Fibroblast of skin of left quadriceps (primary cell): ENCODE measurements around the gene ELAC2.
A peak's percentile ranks its signal among the peaks of the same experiment; 100 is the strongest.

Experiments used
- DNase-seq, 2 experiments: peaks; one replicate each; pipeline ENCODE4 v3.0.0-alpha.2; 2013; ENCODE audit warnings: low read depth in 2 of 2

The ELAC2 gene

DNA sequence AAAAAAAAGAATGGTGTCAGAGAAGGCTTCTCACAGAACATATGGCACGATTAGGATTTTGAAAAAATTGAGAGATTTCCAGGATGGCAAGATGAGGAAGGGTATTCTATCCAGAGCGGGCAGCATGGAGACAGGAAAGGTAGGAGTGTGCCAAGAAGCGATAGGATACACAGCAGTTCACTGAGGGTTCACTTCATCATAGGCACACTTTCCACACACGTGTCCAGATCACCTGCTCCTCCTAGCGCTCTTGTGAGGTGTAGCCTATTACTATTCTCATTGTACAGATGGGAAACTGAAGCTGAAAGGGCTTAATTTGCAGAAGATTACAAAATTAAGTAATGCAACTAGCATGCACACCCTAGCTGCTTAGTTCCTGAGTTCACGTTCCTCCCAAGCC is 6.2 kb upstream of the ELAC2 start:
- no peak for DNase-seq

DNA sequence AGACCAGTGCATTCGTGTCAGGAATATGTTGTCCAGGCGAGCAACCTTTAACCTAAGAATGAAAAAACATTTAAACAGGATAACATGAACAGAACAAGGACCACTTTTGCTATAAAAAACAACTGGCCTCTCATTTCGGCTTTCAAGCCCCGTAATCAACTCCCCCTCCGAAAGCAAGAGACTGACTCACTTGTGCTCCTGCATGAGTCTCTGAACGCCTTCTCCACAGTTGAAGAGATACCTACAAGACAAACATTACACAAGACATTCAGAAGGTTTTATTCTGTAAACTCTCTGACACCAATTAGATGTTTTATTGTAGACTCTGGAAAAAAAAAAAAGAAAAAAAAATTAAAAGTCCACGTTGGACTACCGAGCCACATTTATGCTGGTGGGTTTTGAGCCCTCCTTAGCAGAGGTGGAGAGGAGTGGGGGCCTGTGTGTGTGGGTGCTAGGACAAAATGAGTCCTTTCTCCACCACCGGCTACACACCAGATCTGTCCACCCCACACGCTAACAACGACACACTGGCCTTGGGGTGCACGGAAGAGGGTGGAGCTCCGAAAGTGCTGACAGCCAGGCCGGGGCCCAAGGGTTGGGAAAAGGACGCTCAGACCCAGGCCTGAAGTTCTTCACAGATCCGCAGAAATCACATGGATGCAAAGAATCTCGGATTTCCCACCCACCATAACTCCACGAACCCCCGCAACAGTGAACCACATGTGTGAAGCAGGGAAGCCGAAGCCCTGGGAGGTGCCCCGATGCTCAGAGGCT is 759 bp downstream of the ELAC2 start:
- DNase-seq: no peak

DNA sequence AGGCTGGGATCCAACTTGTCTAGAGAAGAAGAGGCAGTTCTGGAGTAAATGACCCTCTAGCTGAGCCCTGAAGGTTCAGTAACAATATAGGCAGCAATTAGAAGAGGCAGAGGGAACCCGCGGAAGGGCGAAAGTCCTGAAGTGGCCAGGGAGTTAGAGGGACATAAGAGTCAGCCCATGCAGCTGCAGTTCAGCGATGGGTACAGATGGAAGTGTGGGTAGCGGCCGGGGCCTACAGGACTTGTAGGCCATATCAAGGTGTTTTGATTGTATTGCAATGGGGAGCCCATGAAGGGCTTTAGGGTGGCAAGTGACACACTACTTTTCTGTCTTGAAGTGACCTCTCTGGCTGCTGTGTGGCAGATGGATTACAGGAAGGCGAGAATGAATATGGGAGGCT is 3.0 kb downstream of the ELAC2 start:
- DNase-seq: no peak

DNA sequence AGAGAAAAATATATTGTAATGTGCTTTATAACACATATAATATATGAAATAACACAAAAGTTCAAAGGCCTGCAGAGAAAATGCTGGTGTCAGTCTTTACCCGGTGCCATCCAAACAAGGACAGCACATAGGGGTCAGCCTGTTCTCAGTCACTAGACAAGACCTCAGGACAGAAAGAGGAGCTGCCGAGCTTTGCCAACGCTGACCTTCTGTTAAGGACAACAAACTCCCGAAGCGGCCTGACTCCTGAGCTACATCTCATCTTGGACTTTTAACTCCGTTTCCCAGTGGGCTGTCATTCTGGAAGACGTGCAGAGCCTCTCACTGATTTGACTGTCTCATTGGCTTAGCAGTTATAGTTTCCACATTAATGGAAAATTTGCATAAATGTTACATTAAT is 6.9 kb downstream of the ELAC2 start:
- no peak for DNase-seq

DNA sequence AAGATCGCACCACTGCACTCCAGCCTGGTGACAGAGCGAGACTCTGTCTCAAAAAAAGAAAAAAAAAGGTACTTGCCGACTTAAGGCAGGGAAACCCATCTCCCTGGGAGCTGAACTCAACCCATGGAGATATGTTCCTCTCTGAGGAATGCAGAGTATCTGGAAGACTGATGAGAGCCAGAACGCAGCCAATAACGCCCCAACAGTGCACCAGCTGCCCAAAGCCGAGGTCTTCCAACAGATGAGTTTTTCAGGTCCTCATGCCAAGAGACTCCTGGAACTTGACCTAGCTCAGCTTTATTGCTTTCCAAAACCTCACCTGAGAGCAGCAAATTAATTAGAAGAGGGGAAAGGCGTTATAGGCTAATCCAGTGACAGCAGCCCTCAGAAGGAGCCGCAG is 9.4 kb downstream of the ELAC2 start:
- DNase-seq: no peak

DNA sequence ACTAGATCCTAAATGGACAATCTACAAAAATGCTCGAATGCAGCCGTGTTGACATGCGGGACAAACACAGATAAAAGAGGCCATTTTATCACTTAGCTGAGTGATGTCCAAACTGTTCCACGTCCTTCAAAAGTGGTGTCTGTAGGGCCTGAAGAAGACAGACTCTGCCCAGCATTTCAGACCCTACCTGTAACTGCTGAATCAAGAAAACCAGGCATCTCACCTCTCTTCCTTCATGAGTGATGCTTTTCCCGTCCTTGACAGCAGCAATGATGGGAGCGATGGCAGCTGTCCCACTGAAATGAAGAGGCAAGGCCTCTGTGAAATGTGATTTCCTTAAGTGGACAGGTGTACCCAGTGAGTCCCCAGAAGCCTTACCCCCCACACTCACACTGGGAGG is 12.3 kb downstream of the ELAC2 start:
- DNase-seq: no peak

DNA sequence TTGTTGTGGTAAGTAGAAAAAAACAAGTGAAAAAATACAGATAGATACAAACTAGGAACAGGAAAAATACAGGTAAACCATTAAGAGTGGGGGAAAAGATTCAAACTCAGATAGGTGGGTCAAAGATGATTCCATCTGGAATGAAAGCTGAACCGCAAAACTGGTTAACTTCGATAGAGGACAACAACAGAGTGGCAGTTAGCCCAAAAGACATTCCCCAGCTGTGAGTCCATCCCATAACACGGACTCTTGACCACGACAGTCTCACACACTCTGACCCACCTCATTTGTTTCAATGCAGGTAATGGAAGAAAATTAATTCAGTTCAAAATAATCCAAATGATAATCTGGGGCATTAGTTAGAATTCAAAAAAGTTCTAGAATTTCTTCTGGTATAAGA is 13.5 kb downstream of the ELAC2 start:
- no peak for DNase-seq

DNA sequence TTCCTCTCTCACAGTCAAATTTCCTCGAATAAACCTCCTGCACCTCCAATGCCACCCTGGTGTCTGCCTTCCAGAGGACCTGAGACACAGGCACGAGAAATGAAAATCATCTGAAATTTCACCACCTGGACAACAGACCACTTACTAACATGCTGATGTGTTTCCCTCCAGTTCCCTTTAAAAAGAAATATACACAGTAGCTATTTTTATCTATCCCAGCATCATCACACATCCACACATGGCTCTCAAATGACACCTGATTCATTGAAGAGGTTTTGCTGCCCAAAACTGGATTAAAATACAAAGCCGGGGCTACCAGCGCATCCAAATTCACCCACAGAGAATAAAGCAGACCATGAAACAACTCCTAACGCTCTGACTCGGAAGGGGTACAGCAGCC is 13.9 kb downstream of the ELAC2 start:
- no peak for DNase-seq

DNA sequence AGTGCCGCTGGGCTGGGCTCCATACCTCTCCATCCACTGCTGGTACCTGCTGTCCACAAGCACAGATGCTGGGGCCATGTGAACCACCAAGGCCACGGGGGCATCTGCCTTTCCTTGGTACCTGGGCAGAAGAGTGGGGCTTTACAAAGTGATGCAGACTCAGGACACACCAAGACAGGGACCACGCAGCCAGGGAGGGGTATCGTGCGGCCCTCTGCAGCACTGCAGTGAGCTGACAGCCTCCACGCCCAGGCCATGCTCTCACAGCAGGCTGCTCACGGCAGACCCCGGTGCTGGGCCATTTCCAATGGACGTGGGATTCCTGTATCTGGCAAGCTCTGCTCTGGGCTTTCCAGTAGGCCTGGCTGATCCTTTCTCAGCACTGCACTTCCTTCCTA is 14.4 kb downstream of the ELAC2 start:
- DNase-seq: no peak

DNA sequence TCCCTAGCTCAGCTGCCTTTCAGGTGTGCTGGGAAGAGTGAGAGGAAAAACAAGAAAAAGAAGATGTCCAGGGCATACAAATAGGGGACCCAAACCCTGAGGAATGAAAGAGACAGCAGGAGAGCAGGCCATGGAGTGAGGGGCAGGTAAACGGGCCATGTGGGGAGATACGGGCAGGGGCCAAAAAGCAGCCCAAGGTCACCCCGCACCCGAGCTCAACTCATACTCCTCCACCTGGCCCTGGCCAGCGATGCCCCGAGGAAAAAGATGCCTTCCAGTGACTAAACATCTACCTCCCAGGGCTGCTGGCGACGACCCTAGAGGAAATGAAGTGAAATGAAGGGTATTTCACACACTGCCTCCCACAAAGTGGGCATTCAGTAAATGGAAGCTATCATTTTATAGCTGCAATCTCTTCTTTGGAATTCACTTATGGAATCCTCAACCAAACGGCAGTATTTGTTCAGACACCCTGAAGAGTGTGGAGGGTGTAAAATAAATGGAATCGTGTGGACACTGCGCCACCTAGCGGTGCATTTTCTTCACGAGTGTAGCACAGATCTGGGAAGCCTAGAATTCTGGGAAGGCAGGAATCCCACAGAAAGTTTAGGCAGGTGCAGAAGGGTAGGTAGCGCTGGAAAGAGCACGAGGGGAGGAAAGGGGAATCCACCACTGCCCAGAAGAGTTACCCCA is 14.9 kb downstream of the ELAC2 start:
- DNase-seq: peak; percentile 48 to 55

DNA sequence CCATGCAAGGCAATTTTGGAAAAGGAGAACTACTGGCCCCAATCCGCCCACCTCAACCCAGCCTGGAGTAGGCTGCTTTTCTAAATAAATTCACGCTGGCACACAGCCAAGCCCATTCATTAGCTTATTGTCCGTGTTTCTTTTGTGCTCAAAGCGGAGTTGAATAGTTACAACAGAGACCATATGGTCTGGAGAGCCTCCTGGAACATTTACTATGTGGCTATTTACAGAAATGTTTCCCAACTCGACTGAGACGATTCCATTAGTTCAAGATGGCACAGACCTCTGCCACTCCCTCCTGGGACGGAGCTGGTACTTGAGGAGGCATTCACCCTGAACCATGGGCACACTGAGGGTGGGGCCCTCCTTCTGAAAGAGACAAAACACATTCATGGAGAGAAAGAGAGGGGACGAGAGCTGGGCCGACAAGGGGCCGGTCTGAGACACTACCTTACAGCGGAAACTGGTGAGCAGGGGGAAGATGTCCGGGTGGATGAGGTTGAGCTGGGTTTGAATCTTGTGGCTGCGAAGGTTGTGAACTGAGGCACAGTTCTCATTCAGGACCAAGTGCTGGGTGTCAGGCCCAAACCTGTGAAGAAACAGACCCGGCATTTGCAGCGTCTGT is 15.7 kb downstream of the ELAC2 start:
- no peak for DNase-seq

DNA sequence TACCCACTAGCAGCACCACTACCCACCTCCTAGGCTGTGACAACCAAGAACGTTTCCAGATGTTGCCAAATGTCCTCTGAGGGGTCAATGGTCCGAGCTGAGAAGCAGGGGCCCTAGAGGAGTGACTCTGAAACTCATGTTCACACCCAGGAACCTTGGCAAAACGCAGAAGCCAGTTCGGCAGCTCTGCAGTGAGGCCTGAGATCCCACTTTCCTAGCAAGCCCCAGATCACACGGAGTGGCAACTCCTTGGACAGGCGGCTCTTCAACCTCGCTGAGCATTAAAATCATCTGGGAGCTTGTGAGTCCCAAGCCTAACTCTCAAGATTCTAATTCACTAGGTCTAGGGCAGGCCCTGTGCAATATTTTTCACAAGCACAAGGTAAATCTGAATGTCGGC is 17.3 kb downstream of the ELAC2 start:
- no peak for DNase-seq

DNA sequence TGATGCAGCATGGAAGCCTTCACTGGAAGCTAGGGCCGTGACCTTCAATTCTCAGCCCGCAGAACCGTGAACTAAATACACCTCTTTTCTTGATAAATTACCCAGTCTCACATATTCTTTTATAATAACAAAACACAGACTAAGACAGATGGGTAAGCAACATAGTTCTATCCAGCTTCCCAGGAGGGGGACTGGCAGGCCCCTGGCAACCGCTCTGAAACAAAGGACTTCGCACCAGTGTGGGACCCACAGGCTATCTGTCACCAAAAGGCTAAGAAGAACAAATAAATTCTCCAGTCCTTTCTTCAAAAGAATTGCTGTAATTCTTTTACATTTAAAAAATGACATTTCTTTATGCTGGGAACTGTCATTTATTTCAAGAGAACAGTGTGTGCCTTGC is 19.0 kb downstream of the ELAC2 start:
- DNase-seq: no peak

DNA sequence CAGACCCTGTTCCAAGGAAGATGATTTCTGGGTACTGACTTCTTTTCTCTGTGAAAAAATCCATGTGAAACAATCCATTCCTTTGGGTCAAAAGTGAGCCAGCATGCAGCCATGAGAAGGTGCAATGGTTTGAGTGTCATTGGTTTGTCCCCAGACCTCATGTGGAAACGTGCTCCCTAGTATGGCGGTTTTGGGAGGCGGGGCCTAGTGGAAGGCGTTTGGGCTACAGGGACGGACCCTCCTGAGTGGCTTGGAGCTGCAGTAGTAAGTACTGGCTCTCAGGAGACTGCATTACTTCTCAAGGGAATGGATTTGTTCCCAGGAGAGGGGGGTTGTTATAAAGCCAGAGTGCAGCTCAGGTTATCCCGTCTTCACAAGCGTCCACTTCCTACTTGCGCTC is 19.4 kb downstream of the ELAC2 start:
- no peak for DNase-seq

DNA sequence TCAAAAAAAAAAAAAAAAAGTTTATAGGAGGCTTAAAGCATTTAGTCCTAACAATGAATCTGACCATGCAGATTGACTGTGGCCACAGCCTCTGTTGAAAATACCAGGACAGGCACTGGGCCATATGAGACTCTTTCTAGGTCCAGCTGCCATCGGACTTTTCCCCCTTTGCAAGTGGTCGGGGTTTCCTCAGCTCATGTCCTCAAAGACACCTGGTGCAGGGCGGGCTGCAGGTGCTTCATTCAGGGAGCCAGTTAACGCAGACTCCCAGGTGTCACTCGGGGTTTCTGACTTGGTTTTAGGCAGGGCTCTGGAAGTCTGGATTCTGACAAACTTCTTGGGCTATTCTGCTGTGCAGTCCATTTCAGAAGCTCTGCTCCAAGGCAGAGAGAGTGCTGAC is 20.9 kb downstream of the ELAC2 start:
- no peak for DNase-seq

DNA sequence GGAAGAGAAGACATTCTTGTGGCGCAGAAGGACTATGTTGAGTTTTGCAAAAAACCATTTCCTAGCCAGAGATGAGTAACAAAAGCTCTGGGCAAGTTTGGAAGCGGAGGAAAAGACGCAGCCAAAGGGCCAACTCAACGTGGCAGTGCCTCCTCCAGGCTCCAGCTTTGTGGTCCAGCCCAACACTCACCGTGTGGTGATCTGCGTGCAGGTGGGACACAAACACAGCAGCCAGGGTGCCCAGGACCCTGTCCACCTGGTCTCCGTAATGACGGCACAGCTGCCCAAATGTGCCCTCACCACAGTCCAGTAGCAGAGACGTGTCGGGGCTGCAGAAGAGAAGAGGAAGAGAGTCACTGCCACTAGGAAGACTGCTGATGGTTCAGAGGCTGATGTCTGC is 21.5 kb downstream of the ELAC2 start:
- DNase-seq: no peak

DNA sequence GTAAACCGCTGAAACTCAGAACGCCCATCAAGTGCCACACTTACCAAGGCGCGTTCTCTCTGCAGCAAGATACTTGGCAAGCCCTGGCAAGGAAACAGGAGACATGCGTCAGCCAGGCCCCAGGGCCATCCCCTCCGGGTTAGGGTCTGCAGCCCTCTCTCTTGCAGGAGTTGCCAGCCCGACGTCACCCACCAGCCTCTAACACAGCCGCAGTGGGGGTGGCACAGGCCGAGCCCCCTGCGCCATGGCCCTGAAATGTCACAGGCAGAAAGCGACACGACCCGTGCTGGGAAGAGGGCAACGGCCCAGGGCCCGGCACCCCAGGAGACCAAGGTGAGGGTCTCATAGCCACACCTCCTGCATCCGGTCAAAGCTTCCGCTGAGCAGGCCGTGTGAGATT is 21.9 kb downstream of the ELAC2 start:
- DNase-seq: no peak

DNA sequence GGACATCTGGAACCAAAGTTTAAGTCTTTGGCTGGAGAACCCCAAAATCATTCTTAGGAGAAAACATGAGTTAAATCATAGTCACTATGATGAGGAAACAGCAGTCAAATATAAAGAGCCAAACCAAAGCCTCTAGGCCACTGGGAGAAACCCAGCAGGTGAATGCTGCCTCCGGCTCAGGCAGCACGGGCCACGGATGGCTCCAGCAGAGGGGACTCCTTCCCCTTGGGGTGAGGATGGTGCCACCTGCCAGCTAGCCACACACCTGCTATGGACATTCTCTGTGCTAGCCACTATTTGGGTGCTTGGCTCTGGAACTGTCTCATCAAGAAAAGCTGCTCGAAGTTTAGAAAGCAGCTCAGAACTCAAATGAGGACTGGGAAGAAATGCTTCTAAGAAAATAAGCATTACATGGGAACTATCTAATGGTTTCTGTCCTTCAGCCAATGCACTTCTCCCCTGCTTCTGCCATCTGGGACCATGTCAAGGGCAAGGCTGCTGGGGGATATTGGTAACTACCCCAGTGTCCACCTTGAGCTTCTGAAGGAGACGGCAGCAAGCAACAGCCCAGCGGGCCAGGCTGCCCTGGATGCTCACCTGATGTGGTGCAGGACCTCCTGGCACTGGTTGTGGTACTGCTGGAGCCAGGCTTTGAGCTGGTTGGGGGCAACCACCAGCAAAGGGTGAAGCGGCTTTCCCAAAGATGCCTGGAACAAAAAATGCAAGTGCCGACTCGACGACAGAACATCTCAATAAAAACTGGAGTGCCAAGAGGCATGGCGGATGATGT is 22.5 kb downstream of the ELAC2 start:
- DNase-seq: no peak

DNA sequence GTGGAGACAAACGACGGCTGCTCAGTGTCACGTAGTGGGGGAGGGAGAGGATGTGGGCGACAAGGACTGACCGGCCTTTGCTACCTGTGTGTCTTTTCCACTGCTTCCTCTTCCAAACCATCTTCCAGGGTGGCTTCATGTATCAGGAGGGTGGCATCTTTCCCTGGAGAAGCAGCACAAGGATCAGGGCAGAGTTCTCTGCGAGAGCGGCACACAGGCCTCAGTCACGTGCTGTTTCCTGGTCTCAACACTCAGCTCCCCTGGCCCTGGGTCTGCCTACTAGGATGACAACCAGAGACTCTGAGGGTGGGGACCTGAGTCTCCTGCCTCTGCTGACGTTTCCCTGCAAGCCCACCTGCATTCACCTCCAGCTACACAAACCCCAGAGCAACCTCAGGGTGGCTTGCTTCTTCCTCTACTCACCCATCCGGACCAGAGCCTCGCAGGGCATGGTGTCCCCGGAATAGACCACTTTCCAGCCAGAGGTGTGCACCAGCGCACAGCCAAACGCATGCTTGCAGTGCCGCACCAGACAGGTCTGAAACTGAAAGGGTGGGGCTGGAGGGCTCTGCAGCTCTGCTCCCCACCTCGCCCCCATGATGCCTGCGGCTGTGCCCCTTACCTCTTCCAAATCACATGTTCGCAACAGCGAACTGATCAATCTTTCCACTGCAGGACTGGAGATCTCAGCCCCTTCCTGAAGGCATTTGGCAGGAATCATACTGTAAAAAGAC is 23.3 kb downstream of the ELAC2 start:
- DNase-seq: no peak

DNA sequence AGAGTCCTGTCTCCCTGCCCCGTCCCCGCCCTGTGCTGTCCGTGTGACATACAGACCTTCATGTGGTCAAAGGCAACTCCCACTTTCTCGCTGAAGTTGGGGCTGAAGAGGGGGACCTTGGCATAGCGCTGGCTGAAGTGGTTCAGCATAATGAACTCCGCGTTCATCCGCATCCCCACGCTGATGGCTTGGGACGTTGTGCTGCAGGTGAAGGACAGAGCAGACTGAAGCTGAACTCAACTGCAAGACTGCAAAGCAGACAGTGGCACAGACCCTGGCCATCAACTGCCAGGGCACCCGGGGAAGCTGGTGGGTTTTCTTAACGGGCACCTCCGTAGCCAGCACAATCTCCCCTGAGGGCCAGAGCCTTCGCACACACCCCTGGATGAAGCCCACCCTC is 24.2 kb downstream of the ELAC2 start:
- no peak for DNase-seq

DNA sequence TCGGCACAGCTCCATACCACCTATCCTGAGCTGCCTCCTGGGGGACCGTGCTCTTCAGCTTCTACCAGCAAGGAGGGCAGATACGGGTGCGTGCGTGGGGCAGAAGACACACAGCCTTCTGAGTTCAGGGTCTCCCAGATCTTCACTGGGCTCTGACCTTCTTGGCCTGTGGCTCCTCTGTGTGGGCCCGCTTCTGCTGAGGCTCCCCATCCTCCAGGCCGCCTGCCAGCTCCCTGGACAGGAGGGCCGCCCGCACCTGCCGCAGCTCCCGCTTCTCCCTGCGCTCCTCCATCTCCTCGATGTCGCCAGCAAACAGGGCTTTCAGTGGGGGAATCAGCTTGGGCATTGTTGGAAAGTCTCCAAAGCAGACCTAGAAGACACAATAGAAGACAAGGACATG is 25.2 kb downstream of the ELAC2 start:
- DNase-seq: no peak

DNA sequence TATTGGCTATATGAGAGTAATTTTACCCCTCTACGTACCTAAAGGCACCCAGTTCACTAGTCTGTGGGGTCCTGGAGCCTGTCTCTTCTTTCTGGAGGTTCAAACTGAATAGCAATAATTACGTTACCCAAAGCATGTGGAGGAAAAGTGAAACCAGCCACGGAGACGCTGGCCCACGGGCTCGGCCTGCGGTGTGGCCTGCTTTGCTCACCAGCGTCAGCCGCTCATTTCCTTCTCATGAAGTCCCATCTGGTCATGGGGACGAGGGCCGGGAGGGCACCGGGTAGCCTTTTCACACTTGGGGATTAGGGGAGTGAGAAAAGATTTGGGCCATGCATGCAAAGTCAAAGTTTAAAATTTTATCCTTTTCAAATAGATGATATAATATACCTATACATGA is 26.9 kb downstream of the ELAC2 start:
- no peak for DNase-seq
